Tibial nerve (tissue), 3 donors: ENCODE data around the gene USP6NL.

Experiments
- CTCF ChIP-seq, 5 experiments: fragments of 200-600 bp in 3 of 5; fragments of 450-650 bp in 2 of 5; sonication (generic) in 3 of 5; IDR thresholded peaks; one replicate each; pipeline ENCODE4 v1.5.1; 2016 to 2019; ENCODE audit warnings: antibody characterized with exemption in 5 of 5, mild to moderate bottlenecking in 3 of 5, moderate library complexity in 2 of 5
- POLR2A ChIP-seq, 2 donors: fragments of 450-650 bp; IDR thresholded peaks; one replicate each; pipeline ENCODE4 v1.6.1; 2017; ENCODE audit warnings: antibody characterized with exemption in 2 of 2, mild to moderate bottlenecking in 2 of 2, moderate library complexity in 2 of 2

GRCh38 chr10:11603741-11604140 is 7.7 kb downstream of the USP6NL start:
- no peak for TF ChIP-seq CTCF (IDR thresholded peaks at IDR 0.05)
- TF ChIP-seq POLR2A (IDR thresholded peaks at IDR 0.05), result no peak
